Activated T-helper 2 cell treated with anti-CD3 and anti-CD28 coated beads, Interferon-gamma antibody, Interleukin-2, Interleukin-4, amounts not matched to agents 10 μg/mL and 5 μg/mL and 100 μg/mL, durations not matched to agents 14 hours and 24 hours and 36 hours (primary cell): ENCODE data around the gene CNTN4. TPM values are rescaled to one million over a fixed set of nuclear protein-coding genes. Genes with fewer than 3 reads are reported as not detected.

Source experiments
- DNase-seq: peaks from one replicate; pipeline ENCODE4 v3.0.0; 2021; ENCODE audit warnings: low spot score
- H3K27ac Mint-ChIP-seq: one replicate; pipeline ENCODE4 v1.8.0; 2021; ENCODE audit warnings: mixed read lengths
- H3K27me3 Mint-ChIP-seq: one replicate; pipeline ENCODE4 v1.8.0; 2021; ENCODE audit warnings: low read depth, mixed read lengths
- H3K36me3 Mint-ChIP-seq: one replicate; pipeline ENCODE4 v1.8.0; 2021; ENCODE audit warnings: low read depth, mixed read lengths
- H3K4me1 Mint-ChIP-seq: one replicate; pipeline ENCODE4 v1.8.0; 2021; ENCODE audit warnings: low read depth, mixed read lengths
- H3K4me3 Mint-ChIP-seq: one replicate; pipeline ENCODE4 v1.8.0; 2021; ENCODE audit warnings: low read depth, mild to moderate bottlenecking, moderate library complexity, mixed read lengths
- H3K9me3 Mint-ChIP-seq: one replicate; pipeline ENCODE4 v1.8.0; 2021; ENCODE audit warnings: mixed read lengths
- intact Hi-C: fragments of 100-400 bp; cut with micrococcal nuclease; formaldehyde crosslinking; loops from one replicate; pipeline ENCODE4 v1.15.1; 2023
- total RNA-seq: library from RNA; stranded (reverse); gene quantifications from 2 replicates; pipeline ENCODE4 v1.2.3, GENCODE V29; 2022

Gene CNTN4
- total RNA-seq, 1 donor from 2014 or later = not detected

- H3K27ac Mint-ChIP-seq = no peak overlapping the region
- H3K27me3 Mint-ChIP-seq = no peaks in the 10 kb centered on the region
- H3K9me3 Mint-ChIP-seq = no peaks in the 10 kb centered on the region
- no peaks in the 10 kb centered on the region for H3K36me3 Mint-ChIP-seq
- H3K4me3 Mint-ChIP-seq = no peak overlapping the region
- intact Hi-C loops = no loop called here
- no peaks in the 10 kb centered on the region for H3K4me1 Mint-ChIP-seq
- no peak for DNase-seq
Observed at GRCh38 chr3:2567451-2567850, 468.8 kb downstream of the CNTN4 start.

- H3K4me1 Mint-ChIP-seq = no peaks in the 10 kb centered on the region
- H3K27ac Mint-ChIP-seq = no peak overlapping the region
- no peaks in the 10 kb centered on the region for H3K27me3 Mint-ChIP-seq
- DNase-seq = no peak
- no peaks in the 10 kb centered on the region for H3K36me3 Mint-ChIP-seq
- no peaks in the 10 kb centered on the region for H3K9me3 Mint-ChIP-seq
- no peak overlapping the region for H3K4me3 Mint-ChIP-seq
- intact Hi-C loops = no loop called here
Observed at GRCh38 chr3:2568156-2568555, 469.5 kb downstream of the CNTN4 start.

GRCh38 chr3:2568929-2569328 lies 470.3 kb downstream of the CNTN4 start:
- intact Hi-C loops = no loop called here
- Mint-ChIP-seq H3K9me3 (no peaks in the 10 kb centered on the region), H3K4me1 (no peaks in the 10 kb centered on the region), H3K36me3 (no peaks in the 10 kb centered on the region), H3K27ac (no peak overlapping the region), H3K27me3 (no peaks in the 10 kb centered on the region), H3K4me3 (no peak overlapping the region)
- no peak for DNase-seq

- Mint-ChIP-seq H3K4me1 (no peaks in the 10 kb centered on the region), H3K4me3 (no peak overlapping the region), H3K27ac (no peak overlapping the region), H3K9me3 (no peaks in the 10 kb centered on the region), H3K36me3 (no peaks in the 10 kb centered on the region), H3K27me3 (no peaks in the 10 kb centered on the region)
- DNase-seq = no peak
- intact Hi-C loops = no loop called here
Observed at GRCh38 chr3:2577571-2577970, 478.9 kb downstream of the CNTN4 start.

DNA sequence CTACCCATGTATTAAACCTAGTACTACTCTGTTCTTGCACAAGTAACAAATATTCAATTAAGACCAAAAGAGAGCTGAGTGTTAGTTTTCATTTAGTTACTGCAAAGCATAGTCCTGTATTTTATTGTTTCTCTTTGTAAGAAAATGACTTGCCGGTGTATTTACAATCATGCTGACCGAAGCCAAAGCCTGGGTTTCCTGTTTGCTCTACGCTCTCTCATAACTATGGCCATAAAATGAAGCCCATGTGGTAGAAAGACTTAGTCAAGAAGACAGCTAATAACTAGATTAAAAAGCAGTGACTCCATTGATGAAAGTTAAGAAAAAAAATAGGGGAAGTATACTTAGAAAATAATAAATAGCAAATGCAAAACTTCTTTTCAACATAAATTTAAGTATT lies 479.9 kb downstream of the CNTN4 start:
- no peak overlapping the region for H3K27ac Mint-ChIP-seq
- H3K4me1 Mint-ChIP-seq = no peaks in the 10 kb centered on the region
- intact Hi-C loops = no loop called here
- no peak for DNase-seq
- H3K27me3 Mint-ChIP-seq = no peaks in the 10 kb centered on the region
- no peaks in the 10 kb centered on the region for H3K36me3 Mint-ChIP-seq
- H3K9me3 Mint-ChIP-seq = no peaks in the 10 kb centered on the region
- no peak overlapping the region for H3K4me3 Mint-ChIP-seq

GRCh38 chr3:2579206-2579605 lies 480.5 kb downstream of the CNTN4 start:
- Mint-ChIP-seq H3K27ac (no peak overlapping the region), H3K4me3 (no peak overlapping the region), H3K36me3 (no peaks in the 10 kb centered on the region), H3K27me3 (no peaks in the 10 kb centered on the region), H3K4me1 (no peaks in the 10 kb centered on the region), H3K9me3 (no peaks in the 10 kb centered on the region)
- no peak for DNase-seq
- intact Hi-C loops = no loop called here

- DNase-seq = no peak
- no peak overlapping the region for H3K4me3 Mint-ChIP-seq
- H3K27ac Mint-ChIP-seq = no peak overlapping the region
- H3K36me3 Mint-ChIP-seq = no peaks in the 10 kb centered on the region
- no peaks in the 10 kb centered on the region for H3K4me1 Mint-ChIP-seq
- intact Hi-C loops = no loop called here
- H3K9me3 Mint-ChIP-seq = no peaks in the 10 kb centered on the region
- no peaks in the 10 kb centered on the region for H3K27me3 Mint-ChIP-seq
Observed at GRCh38 chr3:2583046-2583445, 484.4 kb downstream of the CNTN4 start.

GRCh38 chr3:2589336-2589969 lies 490.8 kb downstream of the CNTN4 start:
- no peak for DNase-seq
- Mint-ChIP-seq H3K4me1 (no peaks in the 10 kb centered on the region), H3K27me3 (no peaks in the 10 kb centered on the region), H3K36me3 (no peaks in the 10 kb centered on the region), H3K4me3 (no peak overlapping the region), H3K27ac (no peak overlapping the region), H3K9me3 (no peaks in the 10 kb centered on the region)
- intact Hi-C loops = no loop called here

GRCh38 chr3:2595486-2595885 lies 496.8 kb downstream of the CNTN4 start:
- Mint-ChIP-seq H3K27ac (no peak overlapping the region), H3K27me3 (no peaks in the 10 kb centered on the region), H3K36me3 (no peaks in the 10 kb centered on the region), H3K9me3 (no peaks in the 10 kb centered on the region), H3K4me3 (no peak overlapping the region), H3K4me1 (no peaks in the 10 kb centered on the region)
- no peak for DNase-seq
- intact Hi-C loops = no loop called here

- Mint-ChIP-seq H3K36me3 (no peaks in the 10 kb centered on the region), H3K9me3 (no peaks in the 10 kb centered on the region), H3K27ac (no peak overlapping the region), H3K27me3 (no peaks in the 10 kb centered on the region), H3K4me1 (no peaks in the 10 kb centered on the region), H3K4me3 (no peak overlapping the region)
- intact Hi-C loops = no loop called here
- DNase-seq = no peak
Observed at GRCh38 chr3:2597615-2598014, 498.9 kb downstream of the CNTN4 start.

- Mint-ChIP-seq H3K4me1 (no peaks in the 10 kb centered on the region), H3K27me3 (no peaks in the 10 kb centered on the region), H3K9me3 (no peaks in the 10 kb centered on the region), H3K4me3 (no peak overlapping the region), H3K36me3 (no peaks in the 10 kb centered on the region), H3K27ac (no peak overlapping the region)
- no peak for DNase-seq
- intact Hi-C loops = no loop called here
Observed at GRCh38 chr3:2599471-2599870, 500.8 kb downstream of the CNTN4 start.

GRCh38 chr3:2603692-2604289 lies 505.1 kb downstream of the CNTN4 start:
- Mint-ChIP-seq H3K27me3 (no peaks in the 10 kb centered on the region), H3K9me3 (no peaks in the 10 kb centered on the region), H3K4me1 (no peaks in the 10 kb centered on the region), H3K36me3 (no peaks in the 10 kb centered on the region), H3K4me3 (no peak overlapping the region), H3K27ac (no peak overlapping the region)
- DNase-seq = no peak
- intact Hi-C loops = no loop called here

- no peaks in the 10 kb centered on the region for H3K27me3 Mint-ChIP-seq
- intact Hi-C loops = no loop called here
- no peak overlapping the region for H3K27ac Mint-ChIP-seq
- no peak for DNase-seq
- H3K4me3 Mint-ChIP-seq = no peak overlapping the region
- H3K36me3 Mint-ChIP-seq = no peaks in the 10 kb centered on the region
- no peaks in the 10 kb centered on the region for H3K9me3 Mint-ChIP-seq
- H3K4me1 Mint-ChIP-seq = no peaks in the 10 kb centered on the region
Observed at GRCh38 chr3:2614578-2614977, 515.9 kb downstream of the CNTN4 start.

GRCh38 chr3:2615080-2615479 lies 516.4 kb downstream of the CNTN4 start:
- no peak overlapping the region for H3K4me3 Mint-ChIP-seq
- intact Hi-C loops = no loop called here
- H3K36me3 Mint-ChIP-seq = no peaks in the 10 kb centered on the region
- H3K27ac Mint-ChIP-seq = no peak overlapping the region
- H3K27me3 Mint-ChIP-seq = no peaks in the 10 kb centered on the region
- H3K4me1 Mint-ChIP-seq = no peaks in the 10 kb centered on the region
- no peaks in the 10 kb centered on the region for H3K9me3 Mint-ChIP-seq
- no peak for DNase-seq
